Measurements from ENCODE around the gene SUN5. TPM values are rescaled to one million over a fixed set of nuclear protein-coding genes. Genes with fewer than 3 reads are reported as not detected.

The SUN5 gene
- total and polyA plus RNA-seq, 3 donors from 2014 or later: 19.0 to 59.7 (median 29.1) TPM

- H3K4me3 ChIP-seq: no peak overlapping the region
- peaks cover 4% of the 10 kb centered on the region for H3K4me1 ChIP-seq
- 63 to 73% methylated on average over 1 of the region's 1 CpG for WGBS, 2 donors
- no peaks in the 10 kb centered on the region for H3K36me3 ChIP-seq (ENCODE audit: low read depth, missing control alignments)
- no peak overlapping the region for H3K27ac ChIP-seq
- intact Hi-C loops (cut with DNase I; ENCODE audit: low total_unique reads): no loop called here
- no peaks in the 10 kb centered on the region for H3K9me3 ChIP-seq
- TF ChIP-seq CTCF (IDR thresholded peaks at IDR 0.05) (no peak), POLR2A (IDR thresholded peaks at IDR 0.05) (no peak)
- DNase-seq: no peak
- no peaks in the 10 kb centered on the region for H3K27me3 ChIP-seq
These were observed 39.5 kb upstream of the SUN5 start for GRCh38 chr20:33043731-33044181.

- H3K27me3 ChIP-seq: no peaks in the 10 kb centered on the region
- H3K9me3 ChIP-seq: no peaks in the 10 kb centered on the region
- WGBS, 2 donors: 68% methylated on average over 2 of the region's 2 CpGs
- no peak for TF ChIP-seq POLR2A (IDR thresholded peaks at IDR 0.05)
- no peak for TF ChIP-seq CTCF (IDR thresholded peaks at IDR 0.05)
- H3K4me1 ChIP-seq: peaks cover 6% of the 10 kb centered on the region
- DNase-seq: no peak
- no peaks in the 10 kb centered on the region for H3K36me3 ChIP-seq (ENCODE audit: low read depth, missing control alignments)
- no peak overlapping the region for H3K27ac ChIP-seq
- intact Hi-C loops (cut with DNase I; ENCODE audit: low total_unique reads): no loop called here
- H3K4me3 ChIP-seq: no peak overlapping the region
These were observed 38.9 kb upstream of the SUN5 start for GRCh38 chr20:33042983-33043730.

- no peaks in the 10 kb centered on the region for H3K9me3 ChIP-seq
- peaks cover 6% of the 10 kb centered on the region for H3K4me1 ChIP-seq
- TF ChIP-seq POLR2A (IDR thresholded peaks at IDR 0.05) (no peak), CTCF (IDR thresholded peaks at IDR 0.05) (no peak)
- H3K27me3 ChIP-seq: no peaks in the 10 kb centered on the region
- no peak overlapping the region for H3K27ac ChIP-seq
- WGBS, 2 donors: 83 to 95% methylated on average over 3 of the region's 3 CpGs
- no peak overlapping the region for H3K4me3 ChIP-seq
- intact Hi-C loops (cut with DNase I; ENCODE audit: low total_unique reads): no loop called here
- no peaks in the 10 kb centered on the region for H3K36me3 ChIP-seq (ENCODE audit: low read depth, missing control alignments)
- no peak for DNase-seq
These were observed 38.2 kb upstream of the SUN5 start for GRCh38 chr20:33042430-33042829.

- intact Hi-C loops (cut with DNase I; ENCODE audit: low total_unique reads): no loop called here
- Histone ChIP-seq H3K36me3 (ENCODE audit: low read depth, missing control alignments) (no peaks in the 10 kb centered on the region), H3K9me3 (no peaks in the 10 kb centered on the region), H3K27ac (no peak overlapping the region), H3K27me3 (no peaks in the 10 kb centered on the region), H3K4me1 (peaks cover 6% of the 10 kb centered on the region), H3K4me3 (no peak overlapping the region)
- no peak for TF ChIP-seq POLR2A (IDR thresholded peaks at IDR 0.05)
- TF ChIP-seq CTCF (IDR thresholded peaks at IDR 0.05): no peak
- DNase-seq: no peak
- 88 to 89% methylated on average over 4 of the region's 4 CpGs for WGBS, 2 donors
These were observed 34.0 kb upstream of the SUN5 start for GRCh38 chr20:33038243-33038642.

- DNase-seq: no peak
- WGBS, 2 donors: 71 to 79% methylated on average over 5 of the region's 5 CpGs
- Histone ChIP-seq H3K36me3 (ENCODE audit: low read depth, missing control alignments) (no peaks in the 10 kb centered on the region), H3K27ac (no peak overlapping the region), H3K27me3 (no peaks in the 10 kb centered on the region), H3K9me3 (no peaks in the 10 kb centered on the region), H3K4me3 (no peak overlapping the region), H3K4me1 (peaks cover 6% of the 10 kb centered on the region)
- no peak for TF ChIP-seq POLR2A (IDR thresholded peaks at IDR 0.05)
- no peak for TF ChIP-seq CTCF (IDR thresholded peaks at IDR 0.05)
- intact Hi-C loops (cut with DNase I; ENCODE audit: low total_unique reads): no loop called here
These were observed 33.2 kb upstream of the SUN5 start for GRCh38 chr20:33037456-33037855.

Data from testis (tissue), 3 donors.